GM23338 (cell line): ENCODE data around the gene ZNHIT6.

Experiments used
- CREB1 ChIP-seq: fragments of 250-450 bp; sonication (Bioruptor Pico); IDR thresholded peaks from 2 replicates; pipeline ENCODE4 v1.5.0; 2020; ENCODE audit warnings: low read depth, mild to moderate bottlenecking, moderate library complexity
- EZH2 ChIP-seq: fragments of 200-600 bp; sonication (generic); IDR thresholded peaks from one replicate; pipeline ENCODE4 v1.8.0; 2017; ENCODE audit warnings: antibody characterized with exemption, mild to moderate bottlenecking, low read depth; ENCODE audit not compliant: unreplicated experiment
- EZH2phosphoT487 ChIP-seq: fragments of 200-600 bp; sonication (generic); IDR thresholded peaks from one replicate; pipeline ENCODE4 v1.8.1; 2018; ENCODE audit warnings: antibody characterized with exemption; ENCODE audit not compliant: unreplicated experiment
- POLR2AphosphoS5 ChIP-seq: IDR thresholded peaks from 2 replicates; pipeline ENCODE4 v1.6.1; 2016; ENCODE audit warnings: antibody characterized with exemption, low read depth
- ZNF331 ChIP-seq: fragments of 250-450 bp; sonication (Bioruptor Pico); IDR thresholded peaks from 2 replicates; pipeline ENCODE4 v1.5.0; 2020; ENCODE audit warnings: low read depth, mild to moderate bottlenecking, moderate library complexity
- TF ChIP-seq, protein P1 (sequence below), 2 experiments: fragments of 200-600 bp in 1 of 2; sonication (generic) in 1 of 2; conservative IDR thresholded peaks; 2 replicates each; pipeline versions ENCODE4 v1.5.1 to v1.6.1; 2016 to 2017; ENCODE audit warnings: antibody characterized with exemption in 2 of 2, low read depth in 2 of 2, mild to moderate bottlenecking in 2 of 2, moderate library complexity in 1 of 2
- TF ChIP-seq, protein P2 (sequence below): IDR thresholded peaks from 2 replicates; pipeline ENCODE4 v1.6.1; 2016; ENCODE audit warnings: antibody characterized with exemption

DNA sequence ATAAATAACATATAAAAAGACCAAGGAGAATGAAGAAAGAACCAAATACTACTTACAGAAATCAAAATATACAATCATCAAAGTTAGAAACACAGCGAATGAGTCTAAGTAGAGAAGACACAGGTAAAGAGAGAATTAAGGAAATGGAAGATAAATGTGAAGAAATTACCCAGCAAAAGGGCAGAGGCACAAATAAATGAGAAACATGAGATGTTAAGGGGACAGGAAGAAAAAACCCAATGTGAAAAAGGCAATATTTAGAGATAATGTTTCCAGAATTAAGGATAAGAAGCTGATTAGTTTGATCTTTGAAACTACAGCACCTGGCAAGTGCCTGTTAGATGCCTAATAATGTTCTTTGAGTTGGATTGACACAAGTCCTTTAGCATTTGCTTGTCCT is 86.8 kb downstream of the ZNHIT6 start:
- TF ChIP-seq, protein P1, sequence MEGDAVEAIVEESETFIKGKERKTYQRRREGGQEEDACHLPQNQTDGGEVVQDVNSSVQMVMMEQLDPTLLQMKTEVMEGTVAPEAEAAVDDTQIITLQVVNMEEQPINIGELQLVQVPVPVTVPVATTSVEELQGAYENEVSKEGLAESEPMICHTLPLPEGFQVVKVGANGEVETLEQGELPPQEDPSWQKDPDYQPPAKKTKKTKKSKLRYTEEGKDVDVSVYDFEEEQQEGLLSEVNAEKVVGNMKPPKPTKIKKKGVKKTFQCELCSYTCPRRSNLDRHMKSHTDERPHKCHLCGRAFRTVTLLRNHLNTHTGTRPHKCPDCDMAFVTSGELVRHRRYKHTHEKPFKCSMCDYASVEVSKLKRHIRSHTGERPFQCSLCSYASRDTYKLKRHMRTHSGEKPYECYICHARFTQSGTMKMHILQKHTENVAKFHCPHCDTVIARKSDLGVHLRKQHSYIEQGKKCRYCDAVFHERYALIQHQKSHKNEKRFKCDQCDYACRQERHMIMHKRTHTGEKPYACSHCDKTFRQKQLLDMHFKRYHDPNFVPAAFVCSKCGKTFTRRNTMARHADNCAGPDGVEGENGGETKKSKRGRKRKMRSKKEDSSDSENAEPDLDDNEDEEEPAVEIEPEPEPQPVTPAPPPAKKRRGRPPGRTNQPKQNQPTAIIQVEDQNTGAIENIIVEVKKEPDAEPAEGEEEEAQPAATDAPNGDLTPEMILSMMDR (conservative IDR thresholded peaks at IDR 0.05; ENCODE audit: low read depth in 2 of 2), result no peak
- TF ChIP-seq EZH2 (no peak), POLR2AphosphoS5 (no peak), CREB1 (CRISPR knock-in tag) (no peak), EZH2phosphoT487 (no peak), ZNF331 (no peak)
- TF ChIP-seq, protein P2, sequence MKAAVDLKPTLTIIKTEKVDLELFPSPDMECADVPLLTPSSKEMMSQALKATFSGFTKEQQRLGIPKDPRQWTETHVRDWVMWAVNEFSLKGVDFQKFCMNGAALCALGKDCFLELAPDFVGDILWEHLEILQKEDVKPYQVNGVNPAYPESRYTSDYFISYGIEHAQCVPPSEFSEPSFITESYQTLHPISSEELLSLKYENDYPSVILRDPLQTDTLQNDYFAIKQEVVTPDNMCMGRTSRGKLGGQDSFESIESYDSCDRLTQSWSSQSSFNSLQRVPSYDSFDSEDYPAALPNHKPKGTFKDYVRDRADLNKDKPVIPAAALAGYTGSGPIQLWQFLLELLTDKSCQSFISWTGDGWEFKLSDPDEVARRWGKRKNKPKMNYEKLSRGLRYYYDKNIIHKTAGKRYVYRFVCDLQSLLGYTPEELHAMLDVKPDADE, result no peak
